ENCODE results near the gene CCDC82.

The CCDC82 gene

GRCh38 chr11:96324912-96325311, 64.8 kb downstream of the CCDC82 start:
- no peak overlapping the region for H3K4me3 ChIP-seq (ENCODE audit: low read depth, low read length)
- in situ Hi-C loops (cut with HindIII; ENCODE audit: low sequenced_read_pairs): no loop called here
- no peak for TF ChIP-seq CTCF (IDR thresholded peaks at IDR 0.05; ENCODE audit: low read depth, low read length)
- peak; percentile 78 for DNase-seq (ENCODE audit: low read depth, low spot score)

GRCh38 chr11:96323642-96323985, 66.1 kb downstream of the CCDC82 start:
- no peak for DNase-seq (ENCODE audit: low read depth, low spot score)
- in situ Hi-C loops (cut with HindIII; ENCODE audit: low sequenced_read_pairs): no loop called here
- TF ChIP-seq CTCF (IDR thresholded peaks at IDR 0.05; ENCODE audit: low read depth, low read length): no peak
- no peak overlapping the region for H3K4me3 ChIP-seq (ENCODE audit: low read depth, low read length)

- in situ Hi-C loops (cut with HindIII; ENCODE audit: low sequenced_read_pairs): no loop called here
- no peak for DNase-seq (ENCODE audit: low read depth, low spot score)
- no peak for TF ChIP-seq CTCF (IDR thresholded peaks at IDR 0.05; ENCODE audit: low read depth, low read length)
- H3K4me3 ChIP-seq (ENCODE audit: low read depth, low read length): no peak overlapping the region
Observed at GRCh38 chr11:96322775-96323641, 66.7 kb downstream of the CCDC82 start.

- H3K4me3 ChIP-seq (ENCODE audit: low read depth, low read length): no peak overlapping the region
- TF ChIP-seq CTCF (IDR thresholded peaks at IDR 0.05; ENCODE audit: low read depth, low read length): no peak
- in situ Hi-C loops (cut with HindIII; ENCODE audit: low sequenced_read_pairs): no loop called here
- DNase-seq (ENCODE audit: low read depth, low spot score): no peak
Observed at GRCh38 chr11:96321091-96321490, 68.6 kb downstream of the CCDC82 start.

- no peak overlapping the region for H3K4me3 ChIP-seq (ENCODE audit: low read depth, low read length)
- in situ Hi-C loops (cut with HindIII; ENCODE audit: low sequenced_read_pairs): no loop called here
- TF ChIP-seq CTCF (IDR thresholded peaks at IDR 0.05; ENCODE audit: low read depth, low read length): no peak
- no peak for DNase-seq (ENCODE audit: low read depth, low spot score)
Observed at GRCh38 chr11:96319898-96320656, 69.6 kb downstream of the CCDC82 start.

- in situ Hi-C loops (cut with HindIII; ENCODE audit: low sequenced_read_pairs): no loop called here
- no peak for TF ChIP-seq CTCF (IDR thresholded peaks at IDR 0.05; ENCODE audit: low read depth, low read length)
- H3K4me3 ChIP-seq (ENCODE audit: low read depth, low read length): no peak overlapping the region
- no peak for DNase-seq (ENCODE audit: low read depth, low spot score)
Observed at GRCh38 chr11:96318850-96319249, 70.9 kb downstream of the CCDC82 start.

Measured in astrocyte of the spinal cord (primary cell).